HG02763 (cell line): ENCODE measurements around the gene SHC4.

Experiments used
- ATAC-seq: cut with Tn5 transposase; IDR thresholded peaks from one replicate; pipeline ENCODE4 v1.9.1; 2021; ENCODE audit warnings: mild to moderate bottlenecking, moderate library complexity; ENCODE audit not compliant: unreplicated experiment

Gene SHC4

DNA sequence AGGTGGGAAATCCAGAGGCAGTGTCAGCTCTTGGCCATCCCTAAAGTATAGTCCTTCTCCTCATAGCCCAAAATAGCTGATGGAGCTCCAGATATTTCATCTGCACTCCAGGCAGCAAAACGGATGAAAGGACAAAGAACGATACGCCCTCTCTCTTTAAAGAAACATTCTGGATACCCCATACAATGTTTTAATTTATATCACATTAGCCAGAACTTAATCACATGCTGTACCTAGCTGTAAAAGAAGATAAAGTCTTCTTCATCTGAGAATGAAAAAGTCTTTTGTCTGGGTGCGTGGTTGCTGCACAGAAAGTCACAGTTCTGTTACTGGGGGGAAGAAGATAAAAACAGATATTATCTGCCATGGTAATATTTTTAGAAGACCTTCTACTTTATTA is 4.3 kb upstream of the SHC4 start:
- no peak for ATAC-seq

DNA sequence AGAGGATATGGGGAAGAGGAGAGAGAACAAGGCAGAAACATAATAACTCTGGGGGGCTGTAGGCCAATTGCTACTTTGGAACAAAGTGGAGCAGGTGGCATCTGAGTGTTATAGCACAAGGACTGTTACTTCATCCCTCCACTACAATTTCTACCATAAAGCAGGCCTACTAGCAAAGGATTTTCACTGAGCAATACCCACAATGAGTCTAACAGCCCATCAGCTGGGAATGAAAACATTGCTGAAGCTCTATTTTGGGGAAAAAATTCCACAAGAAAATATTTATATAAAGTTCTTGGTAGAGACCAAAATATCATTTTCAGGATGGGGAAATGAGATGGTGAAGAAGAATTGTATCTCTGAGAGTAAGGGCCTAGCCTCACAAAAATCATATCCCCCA is 3.6 kb upstream of the SHC4 start:
- ATAC-seq, result no peak

DNA sequence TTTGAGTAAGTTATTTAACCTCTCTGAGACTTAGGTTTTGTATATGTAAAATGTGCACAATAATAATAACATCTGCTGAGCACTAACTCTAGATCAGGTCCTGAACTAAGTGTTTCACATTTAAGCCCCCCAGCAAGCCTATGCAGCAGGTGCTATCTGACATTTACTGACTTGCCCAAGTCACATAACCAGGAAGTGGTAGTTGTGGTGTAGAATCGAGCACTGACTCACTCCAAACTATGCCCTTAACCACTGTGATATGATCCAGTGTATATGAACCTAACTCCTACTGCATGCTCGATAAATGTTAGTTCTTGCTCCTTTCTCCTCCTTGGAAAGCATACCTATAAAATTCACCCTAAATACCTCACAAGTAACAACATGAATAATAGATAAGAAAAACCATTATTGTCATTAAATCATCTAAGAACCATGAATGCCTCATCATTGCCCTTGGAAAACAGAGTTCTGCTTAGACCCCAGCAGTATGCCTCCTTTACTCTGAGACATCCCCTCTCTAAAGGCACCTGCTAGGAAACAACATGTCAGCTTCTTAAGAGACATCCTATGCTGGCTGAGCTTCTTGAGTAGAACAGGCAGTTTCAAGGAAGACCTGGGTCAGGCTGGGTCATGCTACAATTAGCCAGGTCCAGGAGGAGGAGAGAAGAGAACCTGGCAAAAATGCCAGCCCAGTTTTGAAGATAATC is 3.0 kb upstream of the SHC4 start:
- ATAC-seq, result peak; percentile 66

DNA sequence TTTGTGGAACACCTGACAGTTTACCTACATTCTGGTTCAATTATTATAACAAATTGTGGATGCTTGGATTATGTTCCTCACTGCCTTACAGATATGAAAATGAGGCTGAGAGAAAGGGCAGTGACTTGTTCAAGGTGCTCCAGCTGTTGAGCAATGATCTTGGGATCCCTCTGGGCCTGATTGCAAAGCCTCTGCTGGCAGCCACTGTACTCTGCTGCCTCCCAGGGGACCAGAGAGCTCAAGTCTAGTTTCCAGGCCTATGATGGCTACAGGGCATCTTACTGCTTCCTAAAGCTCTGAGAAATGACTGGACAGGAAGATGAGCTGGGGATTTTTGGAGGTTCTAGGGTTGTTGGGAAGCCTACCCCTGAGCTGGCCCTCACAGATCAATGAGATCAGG is 2.3 kb upstream of the SHC4 start:
- peak; percentile 56 for ATAC-seq

DNA sequence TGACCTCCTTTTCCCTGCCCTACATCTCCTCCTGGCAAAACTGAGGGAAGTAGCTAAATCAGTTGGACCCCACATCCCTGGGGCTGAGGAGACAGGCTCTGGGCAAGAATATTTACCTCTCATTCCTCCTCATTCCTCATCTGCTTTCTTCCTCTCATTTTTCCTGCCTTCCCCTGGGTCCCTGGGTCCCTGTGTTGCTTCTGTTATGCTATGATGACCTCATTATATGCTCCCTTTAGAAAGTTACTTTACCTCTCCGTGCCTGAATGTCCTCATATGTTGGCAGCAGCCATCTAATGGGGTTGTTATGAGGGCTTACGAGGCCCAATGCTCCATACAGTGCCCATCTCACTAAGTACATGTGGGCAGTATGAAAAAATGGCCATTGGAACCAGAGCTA is 1.2 kb upstream of the SHC4 start:
- ATAC-seq, result no peak

DNA sequence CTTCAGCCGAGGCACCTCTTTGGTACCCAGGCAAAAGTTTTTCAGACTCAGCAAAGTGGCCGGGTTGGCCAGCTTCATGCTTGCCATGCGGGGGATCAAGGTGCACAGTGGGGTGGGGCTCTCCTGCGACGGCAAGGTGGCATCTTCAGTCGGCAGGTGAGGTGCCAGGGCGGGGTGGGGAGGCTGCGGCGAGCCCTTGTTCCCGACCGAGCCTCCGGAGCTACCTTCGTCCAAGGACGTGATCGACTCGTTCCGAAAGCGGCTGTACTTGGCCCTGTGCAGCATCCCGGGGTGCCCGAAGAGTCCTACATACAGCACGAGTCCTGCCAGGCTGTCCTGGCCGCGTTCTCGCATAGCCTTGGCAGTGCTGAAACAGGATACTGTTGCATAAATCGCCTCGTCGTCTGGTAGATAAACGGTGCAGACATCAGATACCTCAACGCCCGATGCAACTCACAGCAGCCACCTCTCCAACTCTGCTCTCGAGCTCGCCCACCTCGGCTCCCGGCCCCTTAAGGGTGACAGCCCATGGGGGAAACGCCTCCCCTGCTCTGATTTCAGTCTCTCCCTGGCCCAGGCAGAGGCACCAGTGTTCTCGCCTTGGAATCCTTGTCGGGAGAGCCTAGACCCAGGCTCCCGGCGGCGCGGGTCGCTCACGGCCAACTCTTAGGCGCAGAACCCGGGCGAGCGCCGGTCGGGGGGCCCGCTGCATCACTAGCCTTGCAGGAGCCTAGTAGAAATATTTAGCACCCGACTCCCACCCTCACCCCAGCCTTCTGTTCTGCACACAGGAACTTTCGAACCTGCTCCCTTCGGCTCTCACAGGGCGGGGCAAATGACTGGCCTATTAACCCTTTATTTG is 826 bp downstream of the SHC4 start:
- ATAC-seq, result no peak

DNA sequence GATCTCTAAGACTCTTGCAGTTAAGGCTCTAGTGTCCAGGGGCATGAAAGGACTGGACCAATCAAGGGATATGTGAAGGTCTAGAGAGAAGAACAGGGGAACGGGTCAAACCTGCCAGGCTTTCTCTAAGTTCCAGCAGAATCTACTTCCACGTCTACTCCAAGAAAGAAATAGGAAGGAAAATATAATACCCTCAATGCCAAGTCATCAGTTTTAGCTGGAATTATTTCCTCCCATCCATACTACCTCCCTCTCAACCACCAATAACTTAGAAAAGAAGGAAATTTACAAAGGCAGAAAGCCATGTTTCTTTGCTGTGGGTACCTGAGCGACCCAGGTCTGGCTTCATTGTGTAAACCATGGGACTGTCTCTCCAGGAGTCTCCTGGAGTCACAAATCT is 7.8 kb downstream of the SHC4 start:
- ATAC-seq, result no peak

DNA sequence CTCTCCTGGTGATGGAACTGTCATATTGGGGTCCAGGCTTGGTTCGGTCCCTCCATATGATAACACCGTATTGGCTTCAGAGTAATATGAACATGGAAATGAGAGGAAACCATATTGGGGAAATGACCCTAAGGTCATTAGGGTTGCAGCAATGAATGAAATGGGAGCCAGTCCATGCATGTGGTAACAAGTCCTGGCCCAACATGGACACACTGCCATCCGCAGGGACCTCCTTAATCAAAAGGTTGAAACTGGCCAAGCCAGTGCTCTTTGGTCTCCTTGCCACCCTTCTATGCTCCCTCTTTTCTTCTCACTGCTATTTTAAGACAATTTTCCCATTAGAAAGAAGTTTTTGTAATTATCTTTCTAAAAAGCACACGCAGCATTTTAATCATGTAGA is 8.3 kb downstream of the SHC4 start:
- no peak for ATAC-seq

DNA sequence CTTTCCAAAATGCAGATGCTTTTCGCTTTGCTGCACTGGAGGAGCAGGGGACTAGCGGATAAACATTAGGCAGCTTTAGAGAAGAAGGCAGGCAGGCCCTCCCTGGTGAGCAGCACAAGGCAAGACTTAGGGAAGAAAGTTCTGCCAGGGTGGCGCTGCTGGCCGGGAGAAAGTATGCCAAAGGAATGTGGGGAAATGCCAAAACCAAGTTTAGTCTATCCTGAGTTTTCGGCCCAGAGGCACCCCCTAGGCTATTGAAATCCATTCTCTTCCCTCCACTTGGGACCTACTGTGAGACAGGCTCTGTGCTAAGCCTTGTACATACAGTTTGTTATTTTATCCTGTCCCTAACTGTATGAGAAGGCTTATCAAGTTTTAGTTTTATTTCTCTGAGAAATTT is 9.2 kb downstream of the SHC4 start:
- ATAC-seq, result no peak

DNA sequence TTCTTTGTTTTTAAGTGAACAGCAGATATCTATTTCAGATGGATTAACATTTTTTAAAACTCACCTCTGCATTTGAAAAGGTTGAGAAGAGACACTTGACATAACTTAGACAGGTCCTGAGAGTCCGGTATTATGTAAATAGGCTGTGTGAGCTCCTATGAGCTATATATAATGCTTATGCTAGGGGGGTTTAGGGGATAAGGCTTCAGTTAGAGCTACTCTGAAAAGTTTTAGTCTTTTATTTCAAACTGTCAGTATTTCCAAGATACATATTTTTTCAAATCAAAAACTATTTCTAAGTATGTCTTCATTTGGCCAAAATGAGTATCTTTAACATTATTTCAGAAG is 16.9 kb downstream of the SHC4 start:
- no peak for ATAC-seq

DNA sequence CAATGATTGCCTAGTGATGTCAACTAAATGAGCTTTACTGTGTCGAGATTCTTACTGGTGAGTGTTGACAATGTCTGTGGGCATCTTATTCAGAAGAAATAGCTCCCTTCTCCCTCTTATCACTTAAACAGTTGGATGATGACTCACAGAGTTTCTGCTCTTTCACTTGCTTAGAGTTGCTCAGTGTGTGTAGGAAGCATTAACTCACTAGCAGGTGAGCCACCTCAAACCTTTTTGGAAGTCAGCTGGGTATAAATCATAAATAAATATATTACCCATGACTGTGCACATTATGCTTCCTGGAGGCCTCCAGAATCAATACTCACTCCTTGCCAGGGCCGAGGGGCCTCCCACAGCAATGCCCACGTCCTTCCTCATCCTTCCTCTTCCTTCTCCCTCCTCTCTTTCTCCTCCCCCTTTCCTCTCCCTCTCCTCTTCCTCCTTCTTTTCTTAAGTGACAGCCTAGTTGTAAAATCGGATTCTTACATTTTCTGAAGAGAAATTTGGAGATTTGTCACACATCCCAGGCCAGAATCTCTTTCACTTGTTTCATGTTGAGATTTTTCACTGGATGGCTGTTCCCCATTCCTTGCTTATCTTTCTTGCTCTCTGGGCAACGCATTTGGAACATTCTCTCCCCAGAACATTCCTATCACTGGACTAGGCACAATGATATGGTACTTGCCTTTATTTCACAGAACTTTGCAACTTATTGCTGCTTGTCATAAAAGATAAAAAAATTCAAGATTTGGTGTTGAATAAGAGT is 17.5 kb downstream of the SHC4 start:
- no peak for ATAC-seq

DNA sequence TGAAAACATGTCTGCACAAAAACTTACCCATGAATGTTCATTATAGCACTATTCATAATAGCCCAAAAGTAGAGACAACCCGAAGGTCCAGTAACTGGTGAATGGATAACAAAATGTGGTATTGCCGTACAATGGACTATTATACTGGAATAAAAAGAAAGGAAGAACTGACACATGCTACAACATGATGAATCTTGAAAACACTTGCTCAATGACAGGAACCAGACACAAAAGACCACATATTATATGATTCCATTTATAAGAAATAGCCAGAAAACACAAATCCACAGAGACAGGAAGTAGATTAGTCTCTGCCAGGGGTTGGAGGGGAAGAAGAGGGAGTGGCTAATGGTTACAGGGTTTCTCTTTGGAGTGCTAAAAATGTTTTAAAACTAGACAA is 18.3 kb downstream of the SHC4 start:
- no peak for ATAC-seq

DNA sequence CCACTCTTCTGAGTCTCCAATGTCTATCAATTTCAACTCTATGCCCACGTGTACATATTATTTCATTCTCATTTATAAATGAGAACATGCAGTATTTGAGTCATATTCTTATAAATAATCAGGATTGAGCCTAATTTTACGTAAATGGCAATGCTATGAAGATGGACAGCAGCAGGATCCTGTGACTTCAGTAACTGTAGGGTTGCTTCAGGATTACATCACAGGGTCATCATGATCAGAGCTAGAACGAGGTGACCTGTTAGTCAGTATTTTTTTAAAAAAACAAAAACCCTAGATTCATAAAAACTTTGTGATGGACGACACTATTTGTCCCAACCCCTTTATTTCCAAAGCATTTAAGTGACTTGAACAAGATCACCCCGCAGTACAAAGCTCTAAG is 21.8 kb downstream of the SHC4 start:
- no peak for ATAC-seq

DNA sequence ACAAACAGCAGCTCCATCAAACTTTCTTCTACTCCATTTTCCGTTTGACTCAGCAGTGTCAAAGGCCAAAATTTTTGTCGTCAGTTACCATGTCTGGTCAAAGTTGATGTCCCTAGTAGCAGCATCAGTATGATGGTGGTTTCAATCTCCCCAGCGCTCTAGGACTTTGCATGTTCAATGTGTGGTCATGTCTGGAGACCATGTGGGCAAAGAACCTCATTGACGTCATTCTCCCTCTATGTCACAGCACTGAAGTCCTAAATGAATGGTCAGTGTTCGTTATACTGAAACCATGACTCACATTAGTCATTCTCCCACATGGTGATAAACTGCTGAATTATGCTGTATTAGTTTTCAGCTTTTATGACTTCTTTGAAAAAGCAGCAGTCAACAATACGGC is 23.2 kb downstream of the SHC4 start:
- peak; percentile 85 for ATAC-seq

DNA sequence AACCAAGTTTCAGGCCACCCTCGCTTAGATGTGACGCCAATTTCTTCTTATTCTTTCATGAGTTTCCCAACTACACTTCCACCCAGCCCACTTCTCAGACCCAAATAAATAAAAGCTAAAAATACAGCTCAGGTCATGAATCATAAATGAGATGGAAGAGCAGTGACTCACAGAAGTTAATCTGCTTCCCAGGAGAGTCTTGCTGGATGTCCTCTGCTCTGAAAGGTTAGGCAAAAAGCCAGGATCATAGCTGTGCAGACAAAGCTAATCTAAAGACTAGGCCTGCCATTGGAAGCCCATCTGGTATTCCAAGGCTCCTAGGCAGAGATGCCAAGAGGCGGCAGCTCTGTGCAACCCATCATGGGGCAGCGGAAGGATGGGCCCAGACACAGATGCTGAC is 24.1 kb downstream of the SHC4 start:
- ATAC-seq, result no peak

DNA sequence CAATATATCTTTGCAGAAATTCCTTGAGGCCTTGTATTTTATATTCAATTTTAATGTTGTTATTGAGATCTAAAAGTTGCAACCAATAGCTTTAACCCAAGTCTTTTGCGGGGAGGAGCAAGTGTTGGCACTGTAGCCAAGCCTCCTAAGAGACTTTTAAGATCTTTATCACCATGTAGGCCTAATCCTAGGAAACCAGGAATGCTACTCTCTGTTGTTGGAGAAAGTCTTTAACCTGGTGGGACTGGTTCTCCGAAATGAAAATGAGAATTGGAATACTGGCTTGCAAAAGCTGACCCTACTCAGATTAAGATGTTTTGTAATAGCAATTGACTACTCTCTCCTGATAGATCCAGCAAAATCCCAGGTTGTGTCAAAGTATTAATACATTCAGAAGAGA is 25.8 kb downstream of the SHC4 start:
- ATAC-seq, result no peak

DNA sequence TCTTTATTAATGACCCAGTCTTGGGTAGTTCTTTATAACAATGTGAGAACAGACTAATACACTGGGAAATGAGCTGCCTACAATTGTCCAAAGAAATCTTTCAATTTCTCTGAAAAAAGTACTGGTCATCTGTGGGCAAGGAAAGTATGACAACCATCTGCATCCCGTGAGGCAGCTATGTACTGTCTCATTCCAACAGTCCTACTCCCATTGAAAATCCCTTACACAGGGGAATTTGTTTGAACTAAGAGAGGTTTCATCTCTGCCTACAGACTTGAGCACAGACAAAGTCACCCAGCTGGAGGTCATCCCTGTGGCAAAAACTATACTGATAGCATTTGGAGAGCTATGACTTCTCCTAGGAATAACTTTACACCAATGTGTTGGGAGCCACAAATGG is 27.1 kb downstream of the SHC4 start:
- ATAC-seq, result no peak

DNA sequence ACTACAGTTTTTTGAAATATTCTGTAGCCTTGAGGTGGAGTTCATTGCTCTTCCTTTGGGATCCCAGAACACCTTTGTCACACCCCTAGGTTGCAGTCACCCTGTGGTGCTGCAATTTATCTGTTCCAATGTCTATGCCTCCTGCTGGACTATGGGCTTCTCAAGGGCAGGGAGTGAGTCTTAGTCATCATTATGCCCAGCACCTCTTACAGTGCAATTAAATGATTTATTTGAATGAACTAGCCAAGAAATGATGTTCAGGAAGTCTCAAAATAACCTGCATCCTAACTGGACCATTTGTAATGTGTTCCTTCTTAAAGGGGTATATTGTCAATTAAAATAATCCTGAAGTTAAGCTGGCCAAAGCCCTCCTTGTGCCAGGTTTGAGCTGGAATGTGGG is 28.5 kb downstream of the SHC4 start:
- ATAC-seq, result no peak

DNA sequence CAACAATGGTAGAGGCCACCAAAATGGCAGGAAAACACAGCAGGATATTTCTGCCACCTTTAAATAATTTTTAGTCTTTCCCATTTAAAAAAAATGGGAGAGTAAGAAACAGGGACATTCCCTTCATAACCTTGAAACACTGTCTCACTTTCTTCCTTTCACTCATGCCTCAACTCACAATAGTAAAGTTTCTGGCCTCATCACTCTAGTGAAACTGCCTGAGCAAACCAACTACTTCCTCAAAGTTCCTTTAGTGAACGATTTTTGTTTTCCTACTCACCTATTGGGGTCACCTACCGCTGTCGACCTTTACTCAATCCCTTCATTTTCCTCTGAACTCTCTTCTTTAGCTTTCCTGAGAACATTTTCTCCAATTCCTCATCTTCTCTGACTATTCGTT is 33.0 kb downstream of the SHC4 start:
- ATAC-seq, result no peak

DNA sequence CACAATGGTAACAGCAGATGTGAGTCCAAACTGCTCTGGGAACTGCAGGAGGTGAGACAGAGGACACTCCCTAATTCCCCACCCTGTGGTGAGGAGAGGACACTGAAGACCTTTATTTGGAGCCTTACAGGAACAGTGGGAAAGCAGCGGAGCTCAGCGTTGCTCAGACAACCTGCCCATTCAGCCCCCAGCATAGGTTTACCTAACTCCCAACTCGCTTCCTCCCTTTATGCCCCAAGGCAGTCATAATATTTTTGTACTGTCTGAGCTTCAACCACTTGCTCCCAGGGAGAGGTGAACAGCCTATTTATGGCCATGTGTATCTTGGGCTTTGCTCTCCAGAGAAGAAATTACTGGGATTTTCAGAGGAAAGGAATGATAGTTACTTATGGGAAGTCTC is 34.1 kb downstream of the SHC4 start:
- no peak for ATAC-seq

DNA sequence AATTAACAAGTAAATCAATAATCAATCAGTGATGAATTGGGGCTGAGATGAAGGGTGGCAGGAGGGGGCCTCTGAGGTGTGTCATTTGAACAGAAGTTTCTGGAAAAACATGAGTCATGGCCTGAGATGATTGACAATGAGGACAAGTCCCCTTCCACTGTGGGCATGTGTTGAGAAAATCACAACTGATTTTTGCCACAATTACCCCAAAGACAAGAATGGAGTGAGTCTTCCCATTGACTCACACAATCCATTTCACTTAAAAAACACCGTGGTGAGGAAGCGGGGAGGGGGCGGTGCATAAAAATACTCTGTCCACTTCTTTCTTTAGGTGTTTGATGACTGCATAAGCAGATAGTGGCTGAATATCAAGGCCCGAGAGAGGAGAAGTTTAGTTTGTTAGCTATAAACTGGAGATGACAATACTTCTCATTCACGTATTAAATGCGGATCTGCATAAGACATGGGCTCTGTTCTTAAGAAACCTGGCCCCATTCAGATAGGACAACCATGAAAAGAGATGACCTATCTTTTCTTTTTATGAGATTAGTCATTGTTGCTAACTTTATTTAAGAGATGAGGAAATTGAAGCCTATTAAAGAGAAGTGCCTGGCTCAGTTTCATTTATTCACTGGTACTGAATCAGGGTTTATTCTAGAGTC is 34.7 kb downstream of the SHC4 start:
- no peak for ATAC-seq
